Bronchial epithelial cell (primary cell): Measurements from ENCODE around the gene SLC7A6. TPM values are rescaled to one million over a fixed set of nuclear protein-coding genes. Genes with fewer than 3 reads are reported as not detected.
A peak's percentile ranks its signal among the peaks of the same experiment; 100 is the strongest.

Experiments
- DNase-seq: peaks from one replicate; pipeline ENCODE4 v3.0.0-alpha.2; 2010; ENCODE audit warnings: low read depth
- FAIRE-seq: peaks from 2 replicates; lab custom pipeline; 2011; peaks lifted over from hg19 to GRCh38; lab: Jason Lieb, UNC
- H3K27me3 ChIP-seq: 2 replicates; pipeline ENCODE4 v1.5.1; 2011; ENCODE audit warnings: low read length; ENCODE audit not compliant: control insufficient read depth, insufficient read depth
- H3K36me3 ChIP-seq: 2 replicates; pipeline ENCODE4 v1.5.1; 2011; ENCODE audit warnings: low read length; ENCODE audit not compliant: control insufficient read depth, insufficient read depth
- H3K4me3 ChIP-seq: 2 replicates; pipeline ENCODE4 v1.5.1; 2011; ENCODE audit warnings: mild to moderate bottlenecking, low read depth, low read length, control low read depth
- total RNA-seq: library from RNA; depleted of rRNA; stranded (reverse); fragments of >200 nt; gene quantifications from 2 replicates; pipeline ENCODE4 v1.2.1, GENCODE V29; 2014
- TF ChIP-seq, protein P1 (sequence below): IDR thresholded peaks from 2 replicates; pipeline ENCODE4 v1.5.1; 2011; ENCODE audit warnings: mild to moderate bottlenecking, moderate library complexity, low read length, control low read depth, inconsistent platforms; ENCODE audit not compliant: insufficient read depth, severe bottlenecking

SLC7A6 gene
- total RNA-seq, 1 donor from 2014 or later = 19.7 TPM

DNA sequence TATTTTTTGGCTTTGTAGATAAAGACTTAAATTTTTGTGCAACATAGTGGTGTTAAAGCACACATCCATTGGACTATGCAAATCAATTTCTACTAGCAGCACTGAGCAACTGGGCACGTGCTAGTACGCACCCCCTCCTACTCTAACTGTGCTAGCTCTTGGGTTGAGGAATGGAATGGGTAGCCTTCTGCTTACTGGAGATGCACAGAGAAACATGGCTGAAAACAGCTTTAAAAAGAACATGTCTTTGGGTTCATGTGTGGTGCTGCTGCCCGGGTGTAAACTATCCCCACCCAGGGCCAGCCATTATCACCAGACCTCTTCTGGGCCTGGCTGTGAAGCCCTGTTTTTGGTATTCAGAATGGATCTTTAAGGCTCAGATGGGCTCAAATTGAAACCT lies 35.7 kb upstream of the SLC7A6 start:
- Histone ChIP-seq H3K4me3 (no peak overlapping the region), H3K36me3 (peaks cover 35% of the 10 kb centered on the region), H3K27me3 (no peaks in the 10 kb centered on the region)
- DNase-seq = no peak
- TF ChIP-seq, protein P1, sequence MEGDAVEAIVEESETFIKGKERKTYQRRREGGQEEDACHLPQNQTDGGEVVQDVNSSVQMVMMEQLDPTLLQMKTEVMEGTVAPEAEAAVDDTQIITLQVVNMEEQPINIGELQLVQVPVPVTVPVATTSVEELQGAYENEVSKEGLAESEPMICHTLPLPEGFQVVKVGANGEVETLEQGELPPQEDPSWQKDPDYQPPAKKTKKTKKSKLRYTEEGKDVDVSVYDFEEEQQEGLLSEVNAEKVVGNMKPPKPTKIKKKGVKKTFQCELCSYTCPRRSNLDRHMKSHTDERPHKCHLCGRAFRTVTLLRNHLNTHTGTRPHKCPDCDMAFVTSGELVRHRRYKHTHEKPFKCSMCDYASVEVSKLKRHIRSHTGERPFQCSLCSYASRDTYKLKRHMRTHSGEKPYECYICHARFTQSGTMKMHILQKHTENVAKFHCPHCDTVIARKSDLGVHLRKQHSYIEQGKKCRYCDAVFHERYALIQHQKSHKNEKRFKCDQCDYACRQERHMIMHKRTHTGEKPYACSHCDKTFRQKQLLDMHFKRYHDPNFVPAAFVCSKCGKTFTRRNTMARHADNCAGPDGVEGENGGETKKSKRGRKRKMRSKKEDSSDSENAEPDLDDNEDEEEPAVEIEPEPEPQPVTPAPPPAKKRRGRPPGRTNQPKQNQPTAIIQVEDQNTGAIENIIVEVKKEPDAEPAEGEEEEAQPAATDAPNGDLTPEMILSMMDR = no peak
- FAIRE-seq = no peak

GRCh38 chr16:68229431-68230175 lies 34.7 kb upstream of the SLC7A6 start:
- no peak overlapping the region for H3K4me3 ChIP-seq
- TF ChIP-seq, protein P1 = peak; percentile 84
- DNase-seq (peak; percentile 38), FAIRE-seq (peak; percentile 23)
- H3K36me3 ChIP-seq = peaks cover 35% of the 10 kb centered on the region
- no peaks in the 10 kb centered on the region for H3K27me3 ChIP-seq

DNA sequence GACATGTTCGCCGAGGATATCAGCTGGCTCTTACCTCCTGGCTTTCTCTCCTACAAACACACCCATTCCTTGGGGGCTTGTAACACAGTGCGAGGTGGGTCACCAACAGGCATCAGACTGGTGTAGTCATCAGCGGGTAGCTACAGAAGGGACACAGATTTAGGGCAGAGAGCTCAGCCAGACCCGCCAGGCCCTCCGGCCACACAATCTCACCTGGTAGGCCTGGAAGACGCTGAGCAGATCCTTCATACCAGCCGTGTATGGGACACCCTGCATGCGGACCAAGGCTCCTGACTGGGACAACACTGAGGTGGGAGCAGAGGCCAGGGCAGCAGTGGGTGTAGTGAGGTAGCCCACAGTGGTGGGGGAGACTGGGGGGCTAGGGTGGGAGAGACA lies 34.2 kb upstream of the SLC7A6 start:
- Histone ChIP-seq H3K36me3 (peaks cover 35% of the 10 kb centered on the region), H3K4me3 (no peak overlapping the region), H3K27me3 (no peaks in the 10 kb centered on the region)
- TF ChIP-seq, protein P1 = no peak
- DNase-seq = no peak
- no peak for FAIRE-seq

DNA sequence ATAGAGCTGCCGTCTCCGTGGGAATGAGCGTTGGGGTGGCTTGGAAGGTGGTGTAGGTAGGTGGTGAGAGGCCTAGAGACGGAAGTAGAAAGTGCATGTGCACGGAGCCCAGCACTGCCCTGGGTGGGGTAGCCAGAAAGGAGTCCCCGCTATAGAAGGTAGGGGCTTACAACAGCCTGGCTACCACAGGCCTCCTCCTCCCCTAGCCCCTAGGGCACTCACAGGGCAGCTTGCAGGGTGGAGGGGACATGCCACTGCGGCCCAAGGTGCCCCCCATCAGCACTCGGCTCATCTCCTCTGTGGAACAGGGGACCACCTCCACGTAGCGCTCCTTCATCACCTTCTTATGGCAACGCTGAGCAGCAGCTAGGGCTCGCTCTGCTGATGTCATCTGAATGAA lies 33.4 kb upstream of the SLC7A6 start:
- H3K27me3 ChIP-seq = no peaks in the 10 kb centered on the region
- FAIRE-seq = peak; percentile 72
- H3K36me3 ChIP-seq = peaks cover 35% of the 10 kb centered on the region
- TF ChIP-seq, protein P1 = no peak
- no peak overlapping the region for H3K4me3 ChIP-seq
- no peak for DNase-seq

DNA sequence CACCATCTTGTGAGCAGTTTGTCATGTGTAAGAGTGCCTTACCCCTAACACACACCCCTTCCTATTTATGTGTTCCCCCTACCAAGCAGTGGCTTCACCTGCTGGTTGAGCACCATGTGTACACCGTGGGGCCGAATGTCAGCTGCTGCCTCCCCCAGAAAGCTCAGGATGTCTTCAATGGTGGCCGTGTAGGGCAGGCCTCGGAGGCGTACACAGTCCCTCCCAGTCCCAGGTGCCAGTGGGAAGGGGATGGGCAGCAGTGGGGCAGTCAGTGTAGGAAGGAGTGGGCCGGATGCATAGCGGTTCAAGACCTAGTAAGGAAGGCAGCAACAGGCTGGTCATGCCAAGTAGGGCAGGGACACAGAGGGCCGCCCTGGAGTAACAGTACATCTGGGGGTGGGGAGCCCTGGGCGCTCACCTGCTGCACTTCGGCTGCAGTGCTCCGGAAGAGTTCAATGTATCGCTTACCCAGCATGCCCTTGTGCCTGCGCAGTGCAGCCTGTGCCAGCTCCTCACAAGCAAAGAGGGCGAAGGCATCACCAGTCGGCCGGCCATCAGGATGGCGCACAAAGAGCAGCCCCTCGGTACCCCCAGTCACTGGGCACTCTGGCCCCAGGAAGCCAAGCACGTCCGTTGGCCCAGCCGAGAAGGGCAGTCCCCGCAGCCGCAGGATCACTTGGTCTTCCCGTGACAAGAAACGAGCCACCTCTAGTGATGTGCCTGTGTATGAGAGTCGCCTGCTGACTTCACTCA lies 32.8 kb upstream of the SLC7A6 start:
- FAIRE-seq (no peak), DNase-seq (no peak)
- Histone ChIP-seq H3K4me3 (no peak overlapping the region), H3K27me3 (no peaks in the 10 kb centered on the region), H3K36me3 (peaks cover 35% of the 10 kb centered on the region)
- TF ChIP-seq, protein P1 = no peak
